Measurements from ENCODE around the gene SEC61B.
A peak's percentile ranks its signal among the peaks of the same experiment; 100 is the strongest.

SEC61B gene

DNA sequence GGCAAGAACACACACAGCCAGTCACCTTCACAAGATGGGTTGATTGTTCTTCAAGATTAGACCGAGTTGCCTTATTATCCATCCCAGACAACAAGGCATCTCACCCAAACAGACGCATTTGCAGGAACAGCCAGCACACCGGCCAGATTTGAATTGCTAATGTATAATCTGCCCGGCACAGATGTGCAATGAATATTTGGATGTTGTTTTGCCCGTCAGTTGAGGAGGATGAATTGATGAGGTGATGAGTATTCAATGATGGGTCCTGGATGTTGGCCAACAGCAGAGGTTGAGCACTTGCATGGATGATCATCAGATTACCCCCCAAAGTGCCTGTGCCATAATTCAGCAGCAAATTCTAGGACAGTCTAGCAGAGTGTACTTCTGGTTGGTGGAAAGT, 20.5 kb upstream of the SEC61B start:
- TF ChIP-seq, protein P1, sequence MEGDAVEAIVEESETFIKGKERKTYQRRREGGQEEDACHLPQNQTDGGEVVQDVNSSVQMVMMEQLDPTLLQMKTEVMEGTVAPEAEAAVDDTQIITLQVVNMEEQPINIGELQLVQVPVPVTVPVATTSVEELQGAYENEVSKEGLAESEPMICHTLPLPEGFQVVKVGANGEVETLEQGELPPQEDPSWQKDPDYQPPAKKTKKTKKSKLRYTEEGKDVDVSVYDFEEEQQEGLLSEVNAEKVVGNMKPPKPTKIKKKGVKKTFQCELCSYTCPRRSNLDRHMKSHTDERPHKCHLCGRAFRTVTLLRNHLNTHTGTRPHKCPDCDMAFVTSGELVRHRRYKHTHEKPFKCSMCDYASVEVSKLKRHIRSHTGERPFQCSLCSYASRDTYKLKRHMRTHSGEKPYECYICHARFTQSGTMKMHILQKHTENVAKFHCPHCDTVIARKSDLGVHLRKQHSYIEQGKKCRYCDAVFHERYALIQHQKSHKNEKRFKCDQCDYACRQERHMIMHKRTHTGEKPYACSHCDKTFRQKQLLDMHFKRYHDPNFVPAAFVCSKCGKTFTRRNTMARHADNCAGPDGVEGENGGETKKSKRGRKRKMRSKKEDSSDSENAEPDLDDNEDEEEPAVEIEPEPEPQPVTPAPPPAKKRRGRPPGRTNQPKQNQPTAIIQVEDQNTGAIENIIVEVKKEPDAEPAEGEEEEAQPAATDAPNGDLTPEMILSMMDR (IDR thresholded peaks at IDR 0.05; ENCODE audit: control insufficient read depth, insufficient read depth, low read depth, low read length, missing control alignments): no peak
- no peak for DNase-seq (ENCODE audit: low read depth)

DNA sequence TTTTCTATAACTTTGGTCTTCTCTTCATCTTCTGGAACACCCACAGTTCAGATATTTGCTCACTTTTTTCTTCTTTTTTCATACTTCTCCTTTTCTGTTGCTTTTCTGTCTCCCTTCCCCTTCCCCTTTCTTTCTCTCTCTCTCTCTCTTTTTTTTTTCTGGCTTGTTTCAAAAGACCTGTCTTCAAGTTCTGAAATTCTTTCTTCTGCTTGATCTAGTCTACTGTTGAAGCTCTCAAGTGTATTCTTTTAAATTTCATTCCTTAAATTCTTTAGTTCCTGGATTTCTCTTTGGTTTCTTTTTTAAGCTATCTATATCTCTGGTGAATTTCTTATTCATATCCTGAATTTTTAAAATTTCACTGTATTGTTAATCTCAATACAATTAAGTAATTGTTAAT, 11.5 kb upstream of the SEC61B start:
- DNase-seq (ENCODE audit: low read depth): no peak
- TF ChIP-seq, protein P1 (IDR thresholded peaks at IDR 0.05; ENCODE audit: control insufficient read depth, insufficient read depth, low read depth, low read length, missing control alignments): no peak
- H3K4me3 ChIP-seq (ENCODE audit: control insufficient read depth, low read depth, low read length): no peak overlapping the region

More for the DNA sequence above, 20.5 kb upstream of the SEC61B start:
- no peak overlapping the region for H3K4me3 ChIP-seq (ENCODE audit: control insufficient read depth, low read depth, low read length)

DNA sequence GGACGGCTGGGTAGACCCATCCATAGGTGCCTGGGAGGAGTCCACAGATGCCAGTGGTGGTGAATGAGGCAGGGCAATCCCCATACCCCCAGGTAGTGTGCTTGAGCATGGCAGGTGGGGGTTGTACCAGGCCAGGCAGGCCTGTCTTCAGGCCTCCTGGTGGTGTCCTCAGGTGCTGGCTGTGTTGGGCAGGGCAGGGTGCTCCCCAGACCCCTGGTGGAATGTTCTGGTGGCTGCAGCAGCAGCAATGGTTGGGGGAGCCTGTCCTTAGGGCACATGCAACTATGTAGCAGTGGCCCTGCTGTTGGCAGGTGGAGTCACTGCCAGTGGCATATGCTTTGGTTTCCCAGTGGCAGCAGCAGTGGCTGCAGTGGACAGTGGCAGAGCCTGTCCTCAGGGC, 10.3 kb upstream of the SEC61B start:
- DNase-seq (ENCODE audit: low read depth): no peak
- H3K4me3 ChIP-seq (ENCODE audit: control insufficient read depth, low read depth, low read length): no peak overlapping the region
- TF ChIP-seq, protein P1 (IDR thresholded peaks at IDR 0.05; ENCODE audit: control insufficient read depth, insufficient read depth, low read depth, low read length, missing control alignments): no peak

DNA sequence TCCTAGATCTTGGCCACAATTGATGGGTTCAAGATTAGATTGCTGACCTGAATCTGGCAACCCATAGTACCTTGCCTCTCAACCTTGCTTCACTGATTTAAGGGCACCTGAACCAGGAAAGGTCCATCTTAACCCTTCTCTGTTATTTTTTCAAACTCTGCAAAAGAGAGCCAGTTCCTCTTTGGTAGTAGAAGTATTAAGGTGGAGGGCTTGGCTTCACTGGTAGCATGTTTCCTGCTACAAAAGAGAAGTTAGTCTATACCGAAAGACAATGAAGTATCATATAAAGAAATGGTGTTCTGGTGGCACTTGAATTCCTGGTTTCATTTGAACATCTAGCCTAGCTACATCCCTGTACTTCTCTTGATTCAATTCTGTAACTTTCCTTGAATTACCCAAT, 8.9 kb upstream of the SEC61B start:
- no peak for DNase-seq (ENCODE audit: low read depth)
- TF ChIP-seq, protein P1 (IDR thresholded peaks at IDR 0.05; ENCODE audit: control insufficient read depth, insufficient read depth, low read depth, low read length, missing control alignments): no peak
- H3K4me3 ChIP-seq (ENCODE audit: control insufficient read depth, low read depth, low read length): no peak overlapping the region

DNA sequence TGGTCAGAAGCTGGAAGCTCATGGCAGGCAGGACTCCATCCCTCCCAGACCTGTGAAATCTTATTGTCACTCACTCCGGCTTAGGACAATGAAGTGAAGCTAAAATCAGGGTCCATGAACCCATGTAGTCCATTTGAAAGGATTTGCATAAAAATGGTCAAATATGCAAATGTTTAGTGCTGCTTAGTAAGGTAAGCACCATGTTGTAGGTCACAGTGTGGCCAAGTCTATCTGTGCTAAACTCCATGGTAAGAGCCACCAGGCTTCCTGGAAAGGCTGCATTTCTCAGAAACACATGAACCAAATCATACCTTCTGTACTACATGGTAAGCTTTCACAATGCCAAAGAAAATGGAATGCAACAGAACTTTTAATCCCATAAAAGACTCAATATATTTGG, 6.0 kb upstream of the SEC61B start:
- no peak for DNase-seq (ENCODE audit: low read depth)
- TF ChIP-seq, protein P1 (IDR thresholded peaks at IDR 0.05; ENCODE audit: control insufficient read depth, insufficient read depth, low read depth, low read length, missing control alignments): no peak
- no peak overlapping the region for H3K4me3 ChIP-seq (ENCODE audit: control insufficient read depth, low read depth, low read length)

DNA sequence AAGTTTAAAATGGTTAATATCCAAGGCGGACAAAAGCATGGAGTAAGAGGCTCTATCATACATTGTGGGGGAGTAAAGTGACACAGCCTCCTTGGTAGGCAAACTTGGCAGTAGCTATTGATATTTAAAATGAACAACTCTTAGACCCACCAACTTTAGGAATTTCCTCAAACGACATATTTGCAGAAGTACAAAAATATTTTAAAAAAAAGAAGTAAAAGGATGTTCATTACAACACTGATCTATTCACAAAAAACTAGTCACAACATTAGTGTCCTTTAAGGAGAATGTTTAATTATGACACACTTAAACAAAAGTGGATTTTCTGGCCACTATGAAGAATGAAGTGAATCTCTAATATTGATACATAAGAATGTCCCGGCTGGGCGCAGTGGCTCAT, 2.1 kb upstream of the SEC61B start:
- no peak overlapping the region for H3K4me3 ChIP-seq (ENCODE audit: control insufficient read depth, low read depth, low read length)
- TF ChIP-seq, protein P1 (IDR thresholded peaks at IDR 0.05; ENCODE audit: control insufficient read depth, insufficient read depth, low read depth, low read length, missing control alignments): no peak
- no peak for DNase-seq (ENCODE audit: low read depth)

DNA sequence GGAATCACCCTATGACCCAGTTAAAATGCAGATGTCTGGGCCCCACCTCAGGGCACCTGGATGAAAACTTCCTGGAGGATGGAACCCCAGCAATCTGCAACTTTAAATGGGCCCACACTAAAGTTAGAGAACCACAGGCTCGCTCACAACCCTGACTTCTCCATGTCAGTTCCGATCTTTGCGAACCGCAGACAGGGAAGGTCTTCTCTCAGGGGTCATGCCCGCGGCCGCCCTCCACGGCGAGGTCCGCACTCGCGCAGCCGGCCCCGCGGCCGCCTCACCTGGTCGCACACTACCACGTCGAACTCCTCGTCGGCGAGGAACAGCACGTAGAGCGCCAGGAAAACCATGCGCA, 839 bp upstream of the SEC61B start:
- no peak for DNase-seq (ENCODE audit: low read depth)
- H3K4me3 ChIP-seq (ENCODE audit: control insufficient read depth, low read depth, low read length): peak overlapping the region; percentile 62
- TF ChIP-seq, protein P1 (IDR thresholded peaks at IDR 0.05; ENCODE audit: control insufficient read depth, insufficient read depth, low read depth, low read length, missing control alignments): no peak

Data from AG09309 (cell line).